ENCODE results near the gene TTLL12. TPM values are rescaled to one million over a fixed set of nuclear protein-coding genes. Genes with fewer than 3 reads are reported as not detected.

Gene TTLL12
- total and polyA plus RNA-seq, 2 experiments from 2014 or later: 46.7 to 147 TPM

DNA sequence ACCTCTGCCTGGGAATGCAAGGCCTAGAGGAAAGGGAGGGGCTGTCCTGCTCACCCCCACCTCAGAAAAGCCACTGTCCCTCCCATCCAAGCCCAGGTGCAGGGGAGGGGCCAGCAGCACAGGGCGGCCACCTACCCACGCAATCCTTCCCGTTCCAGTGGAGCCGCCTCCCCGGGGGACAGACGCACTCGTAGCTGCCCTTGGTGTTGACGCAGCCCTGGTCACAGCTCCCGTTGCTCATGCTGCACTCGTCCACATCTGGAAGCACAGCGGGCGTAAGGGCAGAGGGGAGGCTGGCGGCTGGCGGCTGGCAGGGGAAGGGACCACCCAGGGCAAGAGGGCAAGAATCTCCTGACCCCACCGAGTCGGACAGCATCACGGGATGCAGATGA, 40.3 kb upstream of the TTLL12 start:
- Mint-ChIP-seq H3K27ac (no peak overlapping the region), H3K4me3 (no peak overlapping the region), H3K36me3 (ENCODE audit: low read depth) (no peaks in the 10 kb centered on the region), H3K27me3 (ENCODE audit: insufficient read depth, low read depth, poor library complexity) (peaks cover 10% of the 10 kb centered on the region), H3K9me3 (no peaks in the 10 kb centered on the region), H3K4me1 (peaks cover 33% of the 10 kb centered on the region)
- Histone ChIP-seq H4K20me1 (replicated peaks; ENCODE audit: insufficient read depth) (no peaks in the 10 kb centered on the region), H3K79me2 (replicated peaks; ENCODE audit: insufficient read depth) (no peaks in the 10 kb centered on the region), H3K4me2 (no peak overlapping the region), H3K4me3 (no peak overlapping the region), H3K27ac (ENCODE audit: low read depth) (no peak overlapping the region), H3K4me1 (ENCODE audit: insufficient read depth) (peaks cover 7% of the 10 kb centered on the region; the same call in 1 of the 2 replicates), H2AFZ (no peak overlapping the region), H3K27me3 (ENCODE audit: insufficient read depth) (no peaks in the 10 kb centered on the region), H3K9me2 (ENCODE audit: insufficient read depth) (no peaks in the 10 kb centered on the region), H3K36me3 (ENCODE audit: insufficient read depth) (no peaks in the 10 kb centered on the region), H3F3A (replicated peaks; ENCODE audit: low read depth) (no peaks in the 10 kb centered on the region)
- TF ChIP-seq JUNB (IDR thresholded peaks at IDR 0.05; ENCODE audit: unreplicated experiment): no peak
- TF ChIP-seq, protein P1, sequence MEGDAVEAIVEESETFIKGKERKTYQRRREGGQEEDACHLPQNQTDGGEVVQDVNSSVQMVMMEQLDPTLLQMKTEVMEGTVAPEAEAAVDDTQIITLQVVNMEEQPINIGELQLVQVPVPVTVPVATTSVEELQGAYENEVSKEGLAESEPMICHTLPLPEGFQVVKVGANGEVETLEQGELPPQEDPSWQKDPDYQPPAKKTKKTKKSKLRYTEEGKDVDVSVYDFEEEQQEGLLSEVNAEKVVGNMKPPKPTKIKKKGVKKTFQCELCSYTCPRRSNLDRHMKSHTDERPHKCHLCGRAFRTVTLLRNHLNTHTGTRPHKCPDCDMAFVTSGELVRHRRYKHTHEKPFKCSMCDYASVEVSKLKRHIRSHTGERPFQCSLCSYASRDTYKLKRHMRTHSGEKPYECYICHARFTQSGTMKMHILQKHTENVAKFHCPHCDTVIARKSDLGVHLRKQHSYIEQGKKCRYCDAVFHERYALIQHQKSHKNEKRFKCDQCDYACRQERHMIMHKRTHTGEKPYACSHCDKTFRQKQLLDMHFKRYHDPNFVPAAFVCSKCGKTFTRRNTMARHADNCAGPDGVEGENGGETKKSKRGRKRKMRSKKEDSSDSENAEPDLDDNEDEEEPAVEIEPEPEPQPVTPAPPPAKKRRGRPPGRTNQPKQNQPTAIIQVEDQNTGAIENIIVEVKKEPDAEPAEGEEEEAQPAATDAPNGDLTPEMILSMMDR (conservative IDR thresholded peaks at IDR 0.05; ENCODE audit: low read depth in 2 of 2): no peak
- TF ChIP-seq ZNF114 (CRISPR knock-in tag; IDR thresholded peaks at IDR 0.05): no peak
- no peak for TF ChIP-seq STAT1 (IDR thresholded peaks at IDR 0.05; ENCODE audit: unreplicated experiment)
- no peak for TF ChIP-seq EZH2phosphoT487 (IDR thresholded peaks at IDR 0.05; ENCODE audit: unreplicated experiment)
- TF ChIP-seq, protein P2, sequence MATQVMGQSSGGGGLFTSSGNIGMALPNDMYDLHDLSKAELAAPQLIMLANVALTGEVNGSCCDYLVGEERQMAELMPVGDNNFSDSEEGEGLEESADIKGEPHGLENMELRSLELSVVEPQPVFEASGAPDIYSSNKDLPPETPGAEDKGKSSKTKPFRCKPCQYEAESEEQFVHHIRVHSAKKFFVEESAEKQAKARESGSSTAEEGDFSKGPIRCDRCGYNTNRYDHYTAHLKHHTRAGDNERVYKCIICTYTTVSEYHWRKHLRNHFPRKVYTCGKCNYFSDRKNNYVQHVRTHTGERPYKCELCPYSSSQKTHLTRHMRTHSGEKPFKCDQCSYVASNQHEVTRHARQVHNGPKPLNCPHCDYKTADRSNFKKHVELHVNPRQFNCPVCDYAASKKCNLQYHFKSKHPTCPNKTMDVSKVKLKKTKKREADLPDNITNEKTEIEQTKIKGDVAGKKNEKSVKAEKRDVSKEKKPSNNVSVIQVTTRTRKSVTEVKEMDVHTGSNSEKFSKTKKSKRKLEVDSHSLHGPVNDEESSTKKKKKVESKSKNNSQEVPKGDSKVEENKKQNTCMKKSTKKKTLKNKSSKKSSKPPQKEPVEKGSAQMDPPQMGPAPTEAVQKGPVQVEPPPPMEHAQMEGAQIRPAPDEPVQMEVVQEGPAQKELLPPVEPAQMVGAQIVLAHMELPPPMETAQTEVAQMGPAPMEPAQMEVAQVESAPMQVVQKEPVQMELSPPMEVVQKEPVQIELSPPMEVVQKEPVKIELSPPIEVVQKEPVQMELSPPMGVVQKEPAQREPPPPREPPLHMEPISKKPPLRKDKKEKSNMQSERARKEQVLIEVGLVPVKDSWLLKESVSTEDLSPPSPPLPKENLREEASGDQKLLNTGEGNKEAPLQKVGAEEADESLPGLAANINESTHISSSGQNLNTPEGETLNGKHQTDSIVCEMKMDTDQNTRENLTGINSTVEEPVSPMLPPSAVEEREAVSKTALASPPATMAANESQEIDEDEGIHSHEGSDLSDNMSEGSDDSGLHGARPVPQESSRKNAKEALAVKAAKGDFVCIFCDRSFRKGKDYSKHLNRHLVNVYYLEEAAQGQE (IDR thresholded peaks at IDR 0.05; ENCODE audit: unreplicated experiment): no peak
- no peak for TF ChIP-seq NANOG (IDR thresholded peaks at IDR 0.05; ENCODE audit: borderline replicate concordance)
- TF ChIP-seq, protein P3, sequence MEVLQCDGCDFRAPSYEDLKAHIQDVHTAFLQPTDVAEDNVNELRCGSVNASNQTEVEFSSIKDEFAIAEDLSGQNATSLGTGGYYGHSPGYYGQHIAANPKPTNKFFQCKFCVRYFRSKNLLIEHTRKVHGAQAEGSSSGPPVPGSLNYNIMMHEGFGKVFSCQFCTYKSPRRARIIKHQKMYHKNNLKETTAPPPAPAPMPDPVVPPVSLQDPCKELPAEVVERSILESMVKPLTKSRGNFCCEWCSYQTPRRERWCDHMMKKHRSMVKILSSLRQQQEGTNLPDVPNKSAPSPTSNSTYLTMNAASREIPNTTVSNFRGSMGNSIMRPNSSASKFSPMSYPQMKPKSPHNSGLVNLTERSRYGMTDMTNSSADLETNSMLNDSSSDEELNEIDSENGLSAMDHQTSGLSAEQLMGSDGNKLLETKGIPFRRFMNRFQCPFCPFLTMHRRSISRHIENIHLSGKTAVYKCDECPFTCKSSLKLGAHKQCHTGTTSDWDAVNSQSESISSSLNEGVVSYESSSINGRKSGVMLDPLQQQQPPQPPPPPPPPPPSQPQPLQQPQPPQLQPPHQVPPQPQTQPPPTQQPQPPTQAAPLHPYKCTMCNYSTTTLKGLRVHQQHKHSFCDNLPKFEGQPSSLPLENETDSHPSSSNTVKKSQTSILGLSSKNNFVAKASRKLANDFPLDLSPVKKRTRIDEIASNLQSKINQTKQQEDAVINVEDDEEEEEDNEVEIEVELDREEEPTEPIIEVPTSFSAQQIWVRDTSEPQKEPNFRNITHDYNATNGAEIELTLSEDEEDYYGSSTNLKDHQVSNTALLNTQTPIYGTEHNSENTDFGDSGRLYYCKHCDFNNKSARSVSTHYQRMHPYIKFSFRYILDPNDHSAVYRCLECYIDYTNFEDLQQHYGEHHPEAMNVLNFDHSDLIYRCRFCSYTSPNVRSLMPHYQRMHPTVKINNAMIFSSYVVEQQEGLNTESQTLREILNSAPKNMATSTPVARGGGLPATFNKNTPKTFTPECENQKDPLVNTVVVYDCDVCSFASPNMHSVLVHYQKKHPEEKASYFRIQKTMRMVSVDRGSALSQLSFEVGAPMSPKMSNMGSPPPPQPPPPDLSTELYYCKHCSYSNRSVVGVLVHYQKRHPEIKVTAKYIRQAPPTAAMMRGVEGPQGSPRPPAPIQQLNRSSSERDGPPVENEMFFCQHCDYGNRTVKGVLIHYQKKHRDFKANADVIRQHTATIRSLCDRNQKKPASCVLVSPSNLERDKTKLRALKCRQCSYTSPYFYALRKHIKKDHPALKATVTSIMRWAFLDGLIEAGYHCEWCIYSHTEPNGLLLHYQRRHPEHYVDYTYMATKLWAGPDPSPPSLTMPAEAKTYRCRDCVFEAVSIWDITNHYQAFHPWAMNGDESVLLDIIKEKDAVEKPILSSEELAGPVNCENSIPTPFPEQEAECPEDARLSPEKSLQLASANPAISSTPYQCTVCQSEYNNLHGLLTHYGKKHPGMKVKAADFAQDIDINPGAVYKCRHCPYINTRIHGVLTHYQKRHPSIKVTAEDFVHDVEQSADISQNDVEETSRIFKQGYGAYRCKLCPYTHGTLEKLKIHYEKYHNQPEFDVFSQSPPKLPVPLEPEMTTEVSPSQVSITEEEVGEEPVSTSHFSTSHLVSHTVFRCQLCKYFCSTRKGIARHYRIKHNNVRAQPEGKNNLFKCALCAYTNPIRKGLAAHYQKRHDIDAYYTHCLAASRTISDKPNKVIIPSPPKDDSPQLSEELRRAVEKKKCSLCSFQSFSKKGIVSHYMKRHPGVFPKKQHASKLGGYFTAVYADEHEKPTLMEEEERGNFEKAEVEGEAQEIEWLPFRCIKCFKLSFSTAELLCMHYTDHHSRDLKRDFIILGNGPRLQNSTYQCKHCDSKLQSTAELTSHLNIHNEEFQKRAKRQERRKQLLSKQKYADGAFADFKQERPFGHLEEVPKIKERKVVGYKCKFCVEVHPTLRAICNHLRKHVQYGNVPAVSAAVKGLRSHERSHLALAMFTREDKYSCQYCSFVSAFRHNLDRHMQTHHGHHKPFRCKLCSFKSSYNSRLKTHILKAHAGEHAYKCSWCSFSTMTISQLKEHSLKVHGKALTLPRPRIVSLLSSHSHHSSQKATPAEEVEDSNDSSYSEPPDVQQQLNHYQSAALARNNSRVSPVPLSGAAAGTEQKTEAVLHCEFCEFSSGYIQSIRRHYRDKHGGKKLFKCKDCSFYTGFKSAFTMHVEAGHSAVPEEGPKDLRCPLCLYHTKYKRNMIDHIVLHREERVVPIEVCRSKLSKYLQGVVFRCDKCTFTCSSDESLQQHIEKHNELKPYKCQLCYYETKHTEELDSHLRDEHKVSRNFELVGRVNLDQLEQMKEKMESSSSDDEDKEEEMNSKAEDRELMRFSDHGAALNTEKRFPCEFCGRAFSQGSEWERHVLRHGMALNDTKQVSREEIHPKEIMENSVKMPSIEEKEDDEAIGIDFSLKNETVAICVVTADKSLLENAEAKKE (CRISPR knock-in tag; IDR thresholded peaks at IDR 0.05): no peak
- no peak for TF ChIP-seq CREB1 (CRISPR knock-in tag; IDR thresholded peaks at IDR 0.05; ENCODE audit: low read depth)
- no peak for TF ChIP-seq EZH2 (IDR thresholded peaks at IDR 0.05; ENCODE audit: low read depth, unreplicated experiment)
- TF ChIP-seq, protein P4, sequence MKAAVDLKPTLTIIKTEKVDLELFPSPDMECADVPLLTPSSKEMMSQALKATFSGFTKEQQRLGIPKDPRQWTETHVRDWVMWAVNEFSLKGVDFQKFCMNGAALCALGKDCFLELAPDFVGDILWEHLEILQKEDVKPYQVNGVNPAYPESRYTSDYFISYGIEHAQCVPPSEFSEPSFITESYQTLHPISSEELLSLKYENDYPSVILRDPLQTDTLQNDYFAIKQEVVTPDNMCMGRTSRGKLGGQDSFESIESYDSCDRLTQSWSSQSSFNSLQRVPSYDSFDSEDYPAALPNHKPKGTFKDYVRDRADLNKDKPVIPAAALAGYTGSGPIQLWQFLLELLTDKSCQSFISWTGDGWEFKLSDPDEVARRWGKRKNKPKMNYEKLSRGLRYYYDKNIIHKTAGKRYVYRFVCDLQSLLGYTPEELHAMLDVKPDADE (IDR thresholded peaks at IDR 0.05): no peak
- no peak for TF ChIP-seq POLR2AphosphoS5 (IDR thresholded peaks at IDR 0.05; ENCODE audit: low read depth)
- TF ChIP-seq ZNF331 (CRISPR knock-in tag; IDR thresholded peaks at IDR 0.05; ENCODE audit: low read depth): no peak
- ATAC-seq (peak; percentile 1; the same call in 1 of the 3 replicates), DNase-seq (ENCODE audit: low spot score) (peak; percentile 20)

Data from GM23338 (cell line).